OCI-LY7 (cell line): ENCODE results near the gene VIPR2.

Experiments
- EZH2phosphoT487 ChIP-seq: fragments of 200-600 bp; sonication (generic); IDR thresholded peaks from 2 replicates; pipeline ENCODE4 v1.6.1; 2018; ENCODE audit warnings: low read depth, borderline replicate concordance, mild to moderate bottlenecking, mixed run types, antibody characterized with exemption, low read length, moderate library complexity, mixed read lengths
- TF ChIP-seq, protein P1 (sequence below): fragments of 200-600 bp; sonication (generic); conservative IDR thresholded peaks from 2 replicates; pipeline ENCODE4 v1.5.1; 2014; ENCODE audit warnings: mild to moderate bottlenecking, antibody characterized with exemption, low read length, moderate library complexity, mixed read lengths

DNA sequence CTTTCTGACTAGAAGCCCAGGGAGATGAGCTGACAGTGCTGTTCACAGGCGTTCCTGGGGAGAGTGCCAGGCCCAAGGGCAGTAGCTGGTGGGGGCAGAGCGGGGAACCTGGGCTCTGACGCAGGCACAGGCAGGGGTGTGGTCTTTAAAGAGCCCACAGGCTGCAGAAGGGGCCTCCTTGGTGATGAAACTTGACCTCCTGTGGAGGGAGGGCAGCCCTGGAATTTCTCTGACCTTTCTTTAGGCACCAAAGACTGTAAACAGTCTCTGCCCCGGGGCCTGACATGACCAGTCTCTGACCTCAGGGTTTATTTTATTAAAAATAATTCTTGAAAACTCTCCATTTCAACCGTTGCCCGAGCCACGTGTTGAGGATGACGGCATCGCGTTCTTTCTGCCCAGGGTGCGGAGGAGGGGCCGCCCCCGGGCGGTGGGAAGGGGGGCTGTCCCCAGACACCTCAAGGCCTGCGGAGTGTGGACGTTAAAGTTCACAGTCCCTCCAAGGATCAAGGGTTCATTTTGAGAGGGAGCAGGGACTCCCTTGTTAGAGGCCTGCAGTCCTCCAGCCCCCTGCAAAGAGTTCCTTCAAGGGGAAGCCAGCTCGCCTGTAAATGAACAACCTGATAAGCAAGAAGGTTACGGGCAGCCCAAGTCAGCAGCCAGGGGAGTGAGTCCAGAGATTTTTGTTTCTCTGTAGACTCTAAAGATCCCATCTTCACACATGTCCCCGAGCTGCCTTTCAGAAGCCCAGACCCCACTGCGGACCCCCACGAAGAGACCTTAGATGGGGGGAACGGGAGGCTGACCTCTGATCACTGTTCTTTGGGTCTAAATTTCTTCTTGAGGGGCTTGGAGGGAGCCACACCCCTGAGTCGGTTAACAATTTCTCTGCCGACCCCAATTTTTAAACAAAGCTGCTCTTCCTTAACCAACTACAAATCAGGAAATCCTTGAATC, 128.9 kb downstream of the VIPR2 start:
- TF ChIP-seq, protein P1, sequence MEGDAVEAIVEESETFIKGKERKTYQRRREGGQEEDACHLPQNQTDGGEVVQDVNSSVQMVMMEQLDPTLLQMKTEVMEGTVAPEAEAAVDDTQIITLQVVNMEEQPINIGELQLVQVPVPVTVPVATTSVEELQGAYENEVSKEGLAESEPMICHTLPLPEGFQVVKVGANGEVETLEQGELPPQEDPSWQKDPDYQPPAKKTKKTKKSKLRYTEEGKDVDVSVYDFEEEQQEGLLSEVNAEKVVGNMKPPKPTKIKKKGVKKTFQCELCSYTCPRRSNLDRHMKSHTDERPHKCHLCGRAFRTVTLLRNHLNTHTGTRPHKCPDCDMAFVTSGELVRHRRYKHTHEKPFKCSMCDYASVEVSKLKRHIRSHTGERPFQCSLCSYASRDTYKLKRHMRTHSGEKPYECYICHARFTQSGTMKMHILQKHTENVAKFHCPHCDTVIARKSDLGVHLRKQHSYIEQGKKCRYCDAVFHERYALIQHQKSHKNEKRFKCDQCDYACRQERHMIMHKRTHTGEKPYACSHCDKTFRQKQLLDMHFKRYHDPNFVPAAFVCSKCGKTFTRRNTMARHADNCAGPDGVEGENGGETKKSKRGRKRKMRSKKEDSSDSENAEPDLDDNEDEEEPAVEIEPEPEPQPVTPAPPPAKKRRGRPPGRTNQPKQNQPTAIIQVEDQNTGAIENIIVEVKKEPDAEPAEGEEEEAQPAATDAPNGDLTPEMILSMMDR = no peak
- no peak for TF ChIP-seq EZH2phosphoT487
